Activated T-cell treated with anti-CD3 and anti-CD28 coated beads, Interleukin-2, amount 50 U/mL, for 24 hours (primary cell): ENCODE results near the gene GNAL.

ENCODE experiments used
- DNase-seq: peaks from one replicate; pipeline ENCODE4 v3.0.0-alpha.2; 2020
- H3K27ac Mint-ChIP-seq: 2 replicates; pipeline ENCODE4 v1.8.0; 2020; ENCODE audit warnings: mild to moderate bottlenecking, mixed read lengths
- H3K27me3 Mint-ChIP-seq: 2 replicates; pipeline ENCODE4 v1.8.0; 2020; ENCODE audit warnings: mixed read lengths
- H3K36me3 Mint-ChIP-seq: 2 replicates; pipeline ENCODE4 v1.8.0; 2020; ENCODE audit warnings: low read depth, mixed read lengths
- H3K4me1 Mint-ChIP-seq: 2 replicates; pipeline ENCODE4 v1.8.0; 2020; ENCODE audit warnings: low read depth, mixed read lengths
- H3K4me3 Mint-ChIP-seq: 2 replicates; pipeline ENCODE4 v1.8.0; 2020; ENCODE audit warnings: mild to moderate bottlenecking, moderate library complexity, mixed read lengths
- H3K9me3 Mint-ChIP-seq: 2 replicates; pipeline ENCODE4 v1.8.0; 2020; ENCODE audit warnings: mixed read lengths

GNAL gene

GRCh38 chr18:11726556-11726955 lies 37.5 kb downstream of the GNAL start:
- Mint-ChIP-seq H3K36me3 (no peaks in the 10 kb centered on the region), H3K27ac (no peak overlapping the region), H3K9me3 (no peaks in the 10 kb centered on the region), H3K27me3 (peaks cover 10% of the 10 kb centered on the region), H3K4me3 (no peak overlapping the region), H3K4me1 (no peaks in the 10 kb centered on the region)
- DNase-seq = no peak

DNA sequence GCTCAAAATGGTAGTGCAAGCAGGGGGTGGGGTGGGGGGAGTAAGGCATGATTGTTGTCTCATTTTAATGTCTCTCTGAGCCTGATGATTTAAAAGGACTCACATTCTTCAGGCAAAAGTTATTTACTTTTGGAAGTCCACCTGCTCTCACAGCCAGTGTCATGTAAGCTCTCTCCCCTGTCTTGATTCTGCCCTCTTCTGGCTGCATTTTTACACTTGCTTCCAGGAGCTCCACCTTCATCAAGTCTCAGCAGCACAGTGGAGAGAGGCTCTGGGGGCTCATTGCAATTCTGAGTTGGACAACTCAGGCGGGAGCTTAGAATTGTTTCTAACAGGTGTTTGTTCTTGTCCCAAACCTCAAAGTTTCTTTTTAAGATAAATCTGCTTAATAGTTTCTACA lies 39.2 kb downstream of the GNAL start:
- Mint-ChIP-seq H3K9me3 (no peaks in the 10 kb centered on the region), H3K4me3 (no peak overlapping the region), H3K36me3 (no peaks in the 10 kb centered on the region), H3K27me3 (peaks cover 26% of the 10 kb centered on the region), H3K27ac (no peak overlapping the region), H3K4me1 (no peaks in the 10 kb centered on the region)
- DNase-seq = no peak

DNA sequence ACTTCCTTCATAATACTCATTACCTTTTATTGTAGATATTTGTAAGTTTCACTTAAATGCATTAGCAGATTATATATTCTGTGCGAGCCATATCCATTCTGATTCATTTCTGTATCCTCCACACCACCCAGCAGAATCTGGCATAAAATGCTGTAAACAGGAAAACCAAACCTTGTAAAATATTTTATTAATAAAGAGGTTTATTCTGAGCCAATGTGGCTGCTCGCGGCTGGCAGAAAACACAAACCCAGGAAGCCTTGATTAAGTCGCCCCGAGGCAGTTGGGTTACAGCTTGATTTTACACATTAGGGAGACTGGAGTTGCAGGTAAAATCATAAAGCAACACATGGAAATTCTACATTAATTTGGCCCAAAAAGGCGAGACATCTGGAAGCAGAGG lies 40.5 kb downstream of the GNAL start:
- Mint-ChIP-seq H3K4me3 (no peak overlapping the region), H3K9me3 (no peaks in the 10 kb centered on the region), H3K4me1 (no peaks in the 10 kb centered on the region), H3K27ac (no peak overlapping the region), H3K36me3 (no peaks in the 10 kb centered on the region), H3K27me3 (peaks cover 35% of the 10 kb centered on the region)
- no peak for DNase-seq

- no peak overlapping the region for H3K27ac Mint-ChIP-seq
- H3K36me3 Mint-ChIP-seq = no peaks in the 10 kb centered on the region
- H3K4me3 Mint-ChIP-seq = no peak overlapping the region
- no peaks in the 10 kb centered on the region for H3K9me3 Mint-ChIP-seq
- peak; percentile 78 for DNase-seq
- H3K27me3 Mint-ChIP-seq = peaks cover 38% of the 10 kb centered on the region
- no peaks in the 10 kb centered on the region for H3K4me1 Mint-ChIP-seq
Measured at GRCh38 chr18:11733031-11733430, 44.0 kb downstream of the GNAL start.

DNA sequence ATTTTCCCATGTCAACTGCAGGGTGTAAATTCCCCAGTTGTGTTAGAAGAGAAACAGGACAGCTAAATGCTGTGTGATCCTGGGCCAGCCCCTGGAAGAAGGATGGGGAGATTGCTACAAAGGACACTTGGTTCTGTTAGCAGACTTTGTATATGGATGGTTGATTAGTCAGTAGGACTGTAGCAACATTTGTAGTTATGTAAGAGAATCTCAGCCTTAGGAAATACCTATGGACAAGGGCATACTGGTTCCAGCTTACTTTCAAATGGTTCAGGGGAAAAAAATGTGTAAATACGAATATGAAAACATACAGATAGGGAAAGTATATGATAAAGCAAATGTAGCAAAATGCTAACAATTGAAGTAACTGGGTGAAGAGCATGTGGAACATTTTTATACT lies 47.6 kb downstream of the GNAL start:
- Mint-ChIP-seq H3K27ac (no peak overlapping the region), H3K4me1 (no peaks in the 10 kb centered on the region), H3K9me3 (no peaks in the 10 kb centered on the region), H3K4me3 (no peak overlapping the region), H3K36me3 (no peaks in the 10 kb centered on the region), H3K27me3 (peaks cover 49% of the 10 kb centered on the region)
- no peak for DNase-seq

DNA sequence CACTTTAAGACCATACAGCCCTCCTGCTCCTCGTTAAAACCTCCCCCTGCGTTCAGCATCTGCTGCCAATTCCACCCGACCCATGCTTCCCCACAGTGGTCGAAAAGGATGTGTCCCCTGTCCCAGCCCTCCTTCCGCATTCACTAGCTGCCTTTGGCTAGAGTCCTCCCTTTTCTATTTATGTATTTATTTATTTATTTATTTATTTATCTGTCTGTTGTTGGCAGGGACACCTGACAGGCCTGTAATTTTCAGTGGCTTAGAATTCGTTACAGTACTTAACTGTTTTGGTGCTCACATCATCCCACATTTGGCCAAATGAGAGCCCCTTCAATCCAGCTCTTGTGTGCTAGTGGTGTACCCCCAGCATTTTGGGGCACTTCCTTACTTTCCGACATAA lies 50.8 kb downstream of the GNAL start:
- no peaks in the 10 kb centered on the region for H3K4me1 Mint-ChIP-seq
- no peaks in the 10 kb centered on the region for H3K9me3 Mint-ChIP-seq
- no peak overlapping the region for H3K4me3 Mint-ChIP-seq
- H3K27ac Mint-ChIP-seq = no peak overlapping the region
- H3K27me3 Mint-ChIP-seq = peaks cover 37% of the 10 kb centered on the region
- no peak for DNase-seq
- no peaks in the 10 kb centered on the region for H3K36me3 Mint-ChIP-seq

- H3K27me3 Mint-ChIP-seq = peaks cover 40% of the 10 kb centered on the region
- no peaks in the 10 kb centered on the region for H3K36me3 Mint-ChIP-seq
- no peak for DNase-seq
- H3K27ac Mint-ChIP-seq = no peak overlapping the region
- H3K4me3 Mint-ChIP-seq = no peak overlapping the region
- no peaks in the 10 kb centered on the region for H3K4me1 Mint-ChIP-seq
- H3K9me3 Mint-ChIP-seq = no peaks in the 10 kb centered on the region
Measured at GRCh38 chr18:11740461-11740860, 51.4 kb downstream of the GNAL start.

GRCh38 chr18:11741505-11742145 lies 52.6 kb downstream of the GNAL start:
- Mint-ChIP-seq H3K4me1 (no peaks in the 10 kb centered on the region), H3K27ac (no peak overlapping the region), H3K27me3 (peaks cover 48% of the 10 kb centered on the region), H3K4me3 (no peak overlapping the region), H3K36me3 (no peaks in the 10 kb centered on the region), H3K9me3 (no peaks in the 10 kb centered on the region)
- no peak for DNase-seq

GRCh38 chr18:11745521-11745920 lies 56.5 kb downstream of the GNAL start:
- DNase-seq = no peak
- Mint-ChIP-seq H3K4me3 (no peak overlapping the region), H3K27me3 (peaks cover 54% of the 10 kb centered on the region), H3K27ac (no peak overlapping the region), H3K9me3 (no peaks in the 10 kb centered on the region), H3K4me1 (peaks cover under 1% of the 10 kb centered on the region), H3K36me3 (no peaks in the 10 kb centered on the region)

DNA sequence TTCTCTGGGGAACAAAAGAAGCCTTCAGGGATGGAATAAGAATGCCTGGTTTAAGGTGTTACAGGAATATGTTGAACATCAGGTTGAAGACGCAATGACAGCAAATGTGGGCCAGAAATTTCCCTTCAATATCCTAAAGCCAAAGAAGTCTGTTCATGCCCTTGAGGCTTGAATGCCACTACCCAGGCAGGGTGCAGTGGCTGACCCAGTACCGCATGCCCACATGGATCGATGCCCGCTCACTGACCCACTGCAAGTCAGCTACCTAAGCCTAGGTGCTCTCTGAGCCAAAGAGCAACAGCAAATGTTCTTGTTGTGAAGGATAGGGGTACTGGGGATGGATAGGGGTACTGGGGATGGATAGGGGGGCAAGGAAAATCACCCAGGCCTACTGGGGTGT lies 58.2 kb downstream of the GNAL start:
- H3K4me3 Mint-ChIP-seq = no peak overlapping the region
- H3K27me3 Mint-ChIP-seq = peaks cover 65% of the 10 kb centered on the region
- no peaks in the 10 kb centered on the region for H3K36me3 Mint-ChIP-seq
- peaks cover 9% of the 10 kb centered on the region for H3K4me1 Mint-ChIP-seq
- no peak for DNase-seq
- H3K27ac Mint-ChIP-seq = no peak overlapping the region
- no peaks in the 10 kb centered on the region for H3K9me3 Mint-ChIP-seq

DNA sequence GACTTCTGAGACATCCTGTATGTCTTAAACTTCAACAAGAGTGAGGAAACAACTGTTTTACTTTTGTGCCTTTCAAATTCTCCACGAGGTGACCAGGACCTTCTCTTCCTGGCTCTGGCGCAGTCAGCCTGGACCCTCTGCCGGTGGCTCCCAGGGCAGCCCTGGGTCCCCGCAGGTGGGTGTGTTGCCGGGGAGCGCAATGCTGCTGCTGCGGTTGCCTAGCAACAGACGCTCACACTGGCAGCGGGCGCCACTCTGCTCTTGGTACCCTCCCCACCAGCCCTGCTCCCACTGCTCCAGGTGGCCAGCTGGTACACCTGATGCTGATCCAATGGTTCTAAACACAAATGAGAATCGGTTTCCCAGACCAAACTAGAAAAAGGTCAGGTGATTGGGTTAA lies 58.7 kb downstream of the GNAL start:
- DNase-seq = no peak
- H3K4me1 Mint-ChIP-seq = peaks cover 11% of the 10 kb centered on the region
- H3K9me3 Mint-ChIP-seq = no peaks in the 10 kb centered on the region
- no peak overlapping the region for H3K4me3 Mint-ChIP-seq
- H3K27ac Mint-ChIP-seq = no peak overlapping the region
- H3K27me3 Mint-ChIP-seq = peaks cover 64% of the 10 kb centered on the region
- H3K36me3 Mint-ChIP-seq = no peaks in the 10 kb centered on the region

- no peak overlapping the region for H3K27ac Mint-ChIP-seq
Measured at GRCh38 chr18:11749305-11749704, 60.2 kb downstream of the GNAL start.

GRCh38 chr18:11750171-11750570 lies 61.1 kb downstream of the GNAL start:
- H3K36me3 Mint-ChIP-seq = no peaks in the 10 kb centered on the region
- H3K4me1 Mint-ChIP-seq = peaks cover 13% of the 10 kb centered on the region
- DNase-seq = no peak
- no peaks in the 10 kb centered on the region for H3K9me3 Mint-ChIP-seq
- no peak overlapping the region for H3K4me3 Mint-ChIP-seq
- H3K27ac Mint-ChIP-seq = no peak overlapping the region
- H3K27me3 Mint-ChIP-seq = peaks cover 71% of the 10 kb centered on the region

More at GRCh38 chr18:11749305-11749704, 60.2 kb downstream of the GNAL start:
- H3K36me3 Mint-ChIP-seq = no peaks in the 10 kb centered on the region
- H3K9me3 Mint-ChIP-seq = no peaks in the 10 kb centered on the region
- no peak overlapping the region for H3K4me3 Mint-ChIP-seq
- no peak for DNase-seq
- peaks cover 13% of the 10 kb centered on the region for H3K4me1 Mint-ChIP-seq
- H3K27me3 Mint-ChIP-seq = peaks cover 69% of the 10 kb centered on the region

- Mint-ChIP-seq H3K27me3 (peaks cover 72% of the 10 kb centered on the region), H3K36me3 (no peaks in the 10 kb centered on the region), H3K27ac (no peak overlapping the region), H3K9me3 (no peaks in the 10 kb centered on the region), H3K4me1 (peaks cover 13% of the 10 kb centered on the region), H3K4me3 (no peak overlapping the region)
- no peak for DNase-seq
Measured at GRCh38 chr18:11750581-11751310, 61.7 kb downstream of the GNAL start.

DNA sequence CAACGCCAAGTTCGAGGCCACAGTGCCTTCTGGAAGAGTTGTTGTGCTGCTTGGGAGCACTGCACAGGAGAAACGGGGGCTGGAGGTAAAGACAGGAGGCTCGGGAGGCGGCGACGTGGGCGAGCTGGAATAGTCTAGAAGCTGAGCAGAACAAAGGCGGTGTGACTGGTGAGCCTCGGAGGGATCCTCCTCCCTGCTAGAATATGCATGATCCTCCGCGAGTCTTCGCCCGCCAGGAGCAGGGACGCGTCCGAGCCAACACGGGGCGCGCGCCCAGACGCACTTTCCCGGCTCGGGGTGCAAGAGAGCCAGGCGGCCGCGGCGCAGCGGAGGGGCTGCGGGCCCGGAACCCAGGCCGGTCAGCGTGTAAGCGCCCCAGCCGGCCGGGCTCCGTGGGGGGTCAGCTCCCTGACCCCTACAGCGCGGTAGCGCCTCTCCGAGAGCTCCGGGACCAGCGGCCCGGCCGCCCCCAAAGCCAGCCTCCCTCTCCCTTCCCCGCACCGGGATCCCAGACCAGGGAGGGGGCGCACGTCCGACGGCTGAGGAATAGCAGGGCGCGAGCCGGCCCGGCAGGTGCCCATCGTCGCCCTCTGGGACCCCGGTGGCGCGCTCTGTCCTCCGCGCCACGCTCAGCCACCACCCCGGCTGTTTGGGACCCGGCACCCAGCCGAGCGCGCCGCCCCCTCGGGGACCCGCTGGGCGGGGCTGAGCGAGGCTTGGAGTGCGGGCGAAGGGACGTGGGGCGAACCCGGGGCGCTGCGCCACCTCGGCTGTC lies 62.5 kb downstream of the GNAL start:
- peaks cover 72% of the 10 kb centered on the region for H3K27me3 Mint-ChIP-seq
- H3K27ac Mint-ChIP-seq = no peak overlapping the region
- H3K4me3 Mint-ChIP-seq = no peak overlapping the region
- no peaks in the 10 kb centered on the region for H3K36me3 Mint-ChIP-seq
- no peak for DNase-seq
- peaks cover 13% of the 10 kb centered on the region for H3K4me1 Mint-ChIP-seq
- no peaks in the 10 kb centered on the region for H3K9me3 Mint-ChIP-seq
